HCT116 (cell line): ENCODE measurements around the gene BDH1. TPM values are rescaled to one million over a fixed set of nuclear protein-coding genes. Genes with fewer than 3 reads are reported as not detected.
"Not testable (repeated sequence)": the region's sequence is repeated elsewhere in the genome, so short reads cannot be mapped to it uniquely, and the experiment has no call there.

ENCODE experiments used
- ATAC-seq: fragments of 200-7000 bp; cut with Tn5 transposase; 2 replicates; pipeline ENCODE4 v1.9.1; 2020; ENCODE audit warnings: mild to moderate bottlenecking, moderate library complexity
- BruUV-seq: library from RNA; stranded (reverse); fragments of 400-500 nt; replicated peaks from 2 replicates; lab custom pipeline; 2021; lab: Mats Ljungman, UMichigan
- CTCF ChIA-PET: fragments of 300-600 bp; sonication (Branson Sonifier 250); formaldehyde crosslinking; loops from one replicate; lab custom pipeline; 2021; ENCODE audit warnings: antibody characterized with exemption; lab: Charles Lee
- POLR2A ChIA-PET: fragments of 300-600, 350-600 bp; sonication (Branson Sonifier 250); formaldehyde crosslinking; loops from one replicate; lab custom pipeline; 2021; ENCODE audit warnings: antibody characterized with exemption; lab: Charles Lee
- RAD21 ChIA-PET, 2 experiments: fragments of 300-600 bp; sonication (Branson Sonifier 250); formaldehyde crosslinking; loops; one replicate each; lab custom pipeline; 2023; ENCODE audit warnings: low total read pairs in 2 of 2; ENCODE audit not compliant: uncharacterized antibody in 2 of 2, unreplicated experiment in 2 of 2, low non-redundant PET in 1 of 2; lab: Charles Lee
- DNase-seq: peaks from one replicate; pipeline ENCODE4 v3.0.0-alpha.2; 2010; ENCODE audit warnings: low read depth, low spot score
- H2AFZ ChIP-seq: fragments of 200-600 bp; shearing (Covaris generic), sonication (generic); 2 replicates; pipeline ENCODE4 v1.6.1; 2017; ENCODE audit warnings: low read depth, mixed run types, mixed read lengths, antibody characterized with exemption, low read length; ENCODE audit not compliant: poor library complexity, severe bottlenecking
- H3K27ac ChIP-seq: 2 replicates; pipeline ENCODE4 v1.5.1; 2012; ENCODE audit warnings: low read depth, low read length
- H3K27me3 ChIP-seq: fragments of 200-600 bp; sonication (generic); 2 replicates; pipeline ENCODE4 v1.6.1; 2016; ENCODE audit warnings: mixed run types, low read length, mixed read lengths; ENCODE audit not compliant: insufficient read depth
- H3K36me3 ChIP-seq, 2 experiments: fragments of 200-500 bp in 1 of 2; fragments of 200-600 bp in 1 of 2; sonication (Bioruptor generic) in 1 of 2; sonication (generic) in 1 of 2; 2 replicates each; pipeline versions ENCODE4 v1.5.1 to v1.6.1; 2014 to 2016; ENCODE audit warnings: low read length in 2 of 2, inconsistent platforms in 1 of 2, mixed read lengths in 1 of 2, mixed run types in 1 of 2; ENCODE audit not compliant: insufficient read depth in 2 of 2, control insufficient read depth in 1 of 2
- H3K4me1 ChIP-seq, 2 experiments: fragments of 200-600 bp in 1 of 2; sonication (generic) in 1 of 2; 2 replicates each; pipeline versions ENCODE4 v1.5.1 to v1.6.1; 2012 to 2017; ENCODE audit warnings: low read length in 2 of 2, inconsistent platforms in 1 of 2, mild to moderate bottlenecking in 1 of 2, mixed read lengths in 1 of 2, mixed run types in 1 of 2, moderate library complexity in 1 of 2; ENCODE audit not compliant: insufficient read depth in 2 of 2, control insufficient read depth in 1 of 2
- H3K4me2 ChIP-seq: fragments of 200-600 bp; sonication (generic); 2 replicates; pipeline ENCODE4 v1.6.1; 2017; ENCODE audit warnings: mixed run types, low read length, mixed read lengths
- H3K4me3 ChIP-seq, 2 experiments: fragments of 200-600 bp in 1 of 2; sonication (generic) in 1 of 2; replicated peaks in 1 of 2; 2 replicates each; pipeline ENCODE4 v1.5.1; 2011 to 2016; ENCODE audit warnings: low read length in 2 of 2, control low read depth in 1 of 2, low read depth in 1 of 2, mild to moderate bottlenecking in 1 of 2, mixed read lengths in 1 of 2, mixed run types in 1 of 2
- H3K79me2 ChIP-seq: fragments of 200-600 bp; sonication (generic); 2 replicates; pipeline ENCODE4 v1.6.1; 2017; ENCODE audit warnings: mild to moderate bottlenecking, mixed run types, low read length, moderate library complexity, mixed read lengths; ENCODE audit not compliant: insufficient read depth
- H3K9ac ChIP-seq: fragments of 200-600 bp; sonication (generic); 2 replicates; pipeline ENCODE4 v1.6.1; 2016; ENCODE audit warnings: low read length, mixed read lengths
- H3K9me2 ChIP-seq: fragments of 200-600 bp; sonication (generic), shearing (Covaris generic); 2 replicates; pipeline ENCODE4 v1.6.1; 2017; ENCODE audit warnings: mixed run types, mild to moderate bottlenecking, moderate library complexity; ENCODE audit not compliant: insufficient read depth
- H3K9me3 ChIP-seq, 2 experiments: fragments of 200-500 bp in 1 of 2; fragments of 200-600 bp in 1 of 2; sonication (Bioruptor generic) in 1 of 2; sonication (generic) in 1 of 2; 2 replicates each; pipeline ENCODE4 v1.6.1; 2014 to 2017; ENCODE audit warnings: low read length in 2 of 2, mixed read lengths in 2 of 2, inconsistent platforms in 1 of 2, low read depth in 1 of 2, mild to moderate bottlenecking in 1 of 2, mixed run types in 1 of 2, moderate library complexity in 1 of 2; ENCODE audit not compliant: control insufficient read depth in 1 of 2, insufficient read depth in 1 of 2
- H4K20me1 ChIP-seq: fragments of 200-600 bp; sonication (generic), shearing (Covaris generic); 2 replicates; pipeline ENCODE4 v1.6.1; 2017; ENCODE audit warnings: mixed run types, mild to moderate bottlenecking, moderate library complexity; ENCODE audit not compliant: insufficient read depth
- POLR2AphosphoS5 ChIP-seq: IDR thresholded peaks from 2 replicates; pipeline ENCODE4 v1.6.1; 2011; ENCODE audit warnings: mild to moderate bottlenecking, low read depth, low read length, moderate library complexity
- intact Hi-C: fragments of 100-400 bp; cut with micrococcal nuclease; formaldehyde crosslinking; loops from 2 replicates; pipeline ENCODE4 v1.10.0; 2022
- total RNA-seq: library from RNA; stranded (reverse); gene quantifications from one replicate; pipeline ENCODE4 v1.2.1, GENCODE V29; 2021; ENCODE audit not compliant: unreplicated experiment

Gene BDH1
- total RNA-seq, 1 experiment from 2014 or later, result 26.6 TPM

GRCh38 chr3:197574396-197574991 is 18.7 kb upstream of the BDH1 start:
- H3K4me3 ChIP-seq, H3K9me2 ChIP-seq, H4K20me1 ChIP-seq, H2AFZ ChIP-seq, H3K36me3 ChIP-seq, ATAC-seq, H3K9me3 ChIP-seq, H3K79me2 ChIP-seq, CTCF ChIA-PET, intact Hi-C loops, H3K27me3 ChIP-seq, DNase-seq, H3K27ac ChIP-seq, POLR2A ChIA-PET, H3K4me2 ChIP-seq, H3K4me1 ChIP-seq, H3K9ac ChIP-seq, BruUV-seq, RAD21 ChIA-PET: not testable (repeated sequence)

- DNase-seq, result no peak
These were observed 17.4 kb upstream of the BDH1 start for GRCh38 chr3:197573048-197573767.

GRCh38 chr3:197571880-197572172 is 16.1 kb upstream of the BDH1 start:
- H3K27ac ChIP-seq, intact Hi-C loops, H3K27me3 ChIP-seq, H3K4me2 ChIP-seq, H3K79me2 ChIP-seq, BruUV-seq, H3K9me2 ChIP-seq, ATAC-seq, CTCF ChIA-PET, H4K20me1 ChIP-seq, H3K4me3 ChIP-seq, H3K36me3 ChIP-seq, H3K4me1 ChIP-seq, RAD21 ChIA-PET, H3K9me3 ChIP-seq, POLR2A ChIA-PET, H3K9ac ChIP-seq, H2AFZ ChIP-seq, DNase-seq: not testable (repeated sequence)

More at GRCh38 chr3:197573048-197573767, 17.4 kb upstream of the BDH1 start:
- BruUV-seq, result no TSS peak
- POLR2A ChIA-PET, result no interaction called here
- Histone ChIP-seq H3K9me3 (no peaks in the 10 kb centered on the region), H3K27me3 (no peaks in the 10 kb centered on the region), H3K27ac (no peak overlapping the region), H3K4me3 (no peak overlapping the region), H3K9me2 (no peaks in the 10 kb centered on the region), H4K20me1 (no peaks in the 10 kb centered on the region), H3K4me1 (no peaks in the 10 kb centered on the region), H3K36me3 (no peaks in the 10 kb centered on the region), H3K4me2 (no peak overlapping the region), H3K9ac (no peak overlapping the region), H3K79me2 (no peaks in the 10 kb centered on the region), H2AFZ (no peak overlapping the region)
- CTCF ChIA-PET, result no interaction called here
- intact Hi-C loops, result no loop called here
- ATAC-seq, result no peak
- TF ChIP-seq POLR2AphosphoS5, result no peak
- RAD21 ChIA-PET, result no interaction called here

- H2AFZ ChIP-seq, H3K9me2 ChIP-seq, POLR2A ChIA-PET, H3K9ac ChIP-seq, ATAC-seq, RAD21 ChIA-PET, H4K20me1 ChIP-seq, intact Hi-C loops, BruUV-seq, H3K4me2 ChIP-seq, H3K36me3 ChIP-seq, H3K4me3 ChIP-seq, H3K79me2 ChIP-seq, H3K9me3 ChIP-seq, H3K27ac ChIP-seq, H3K4me1 ChIP-seq, CTCF ChIA-PET, DNase-seq, H3K27me3 ChIP-seq: not testable (repeated sequence)
These were observed 15.5 kb upstream of the BDH1 start for GRCh38 chr3:197571074-197571879.
